ENCODE measurements around the gene PYROXD2.

DNA sequence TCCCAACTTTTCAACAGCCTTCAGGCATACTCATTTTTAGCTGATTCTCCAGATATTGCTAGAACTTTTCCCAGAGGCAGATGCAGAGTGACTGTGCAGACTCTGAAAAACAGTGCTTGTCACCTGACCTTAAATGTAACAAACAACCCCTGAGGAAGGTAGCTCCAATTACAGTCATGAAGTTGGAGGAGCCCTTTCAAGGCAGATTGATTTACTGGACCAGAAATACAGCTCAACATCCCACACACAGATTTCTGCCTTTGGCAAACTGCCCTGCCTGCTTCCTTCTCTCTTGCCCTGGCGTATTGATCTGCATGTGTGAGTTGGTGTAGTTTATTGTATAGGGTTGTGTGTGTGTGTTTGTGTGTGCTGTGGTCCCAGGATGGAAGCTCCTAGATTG is 38.5 kb downstream of the PYROXD2 start:
- TF ChIP-seq, protein P1, sequence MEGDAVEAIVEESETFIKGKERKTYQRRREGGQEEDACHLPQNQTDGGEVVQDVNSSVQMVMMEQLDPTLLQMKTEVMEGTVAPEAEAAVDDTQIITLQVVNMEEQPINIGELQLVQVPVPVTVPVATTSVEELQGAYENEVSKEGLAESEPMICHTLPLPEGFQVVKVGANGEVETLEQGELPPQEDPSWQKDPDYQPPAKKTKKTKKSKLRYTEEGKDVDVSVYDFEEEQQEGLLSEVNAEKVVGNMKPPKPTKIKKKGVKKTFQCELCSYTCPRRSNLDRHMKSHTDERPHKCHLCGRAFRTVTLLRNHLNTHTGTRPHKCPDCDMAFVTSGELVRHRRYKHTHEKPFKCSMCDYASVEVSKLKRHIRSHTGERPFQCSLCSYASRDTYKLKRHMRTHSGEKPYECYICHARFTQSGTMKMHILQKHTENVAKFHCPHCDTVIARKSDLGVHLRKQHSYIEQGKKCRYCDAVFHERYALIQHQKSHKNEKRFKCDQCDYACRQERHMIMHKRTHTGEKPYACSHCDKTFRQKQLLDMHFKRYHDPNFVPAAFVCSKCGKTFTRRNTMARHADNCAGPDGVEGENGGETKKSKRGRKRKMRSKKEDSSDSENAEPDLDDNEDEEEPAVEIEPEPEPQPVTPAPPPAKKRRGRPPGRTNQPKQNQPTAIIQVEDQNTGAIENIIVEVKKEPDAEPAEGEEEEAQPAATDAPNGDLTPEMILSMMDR (IDR thresholded peaks at IDR 0.05), result no peak
- TF ChIP-seq POLR2A (IDR thresholded peaks at IDR 0.05), result no peak
